Natural killer cell (primary cell): ENCODE measurements around the gene C21orf91. TPM values are rescaled to one million over a fixed set of nuclear protein-coding genes. Genes with fewer than 3 reads are reported as not detected.

Experiments
- ATAC-seq, 3 donors: fragments of 150-1000 bp in 2 of 3; fragments of 200-7000 bp in 1 of 3; cut with Tn5 transposase; 1 replicate in 1 of 3; 2 replicates in 2 of 3; pipeline ENCODE4 v1.10.0; 2021; ENCODE audit warnings: mild to moderate bottlenecking in 2 of 3, moderate library complexity in 2 of 3
- DNase-seq, 2 donors: peaks; one replicate each; pipeline versions ENCODE4 v3.0.0 to v3.0.0-alpha.2; 2013 to 2021; ENCODE audit warnings: mixed read lengths in 1 of 2
- H3K27ac ChIP-seq: one replicate; pipeline ENCODE4 v1.5.1; 2013; ENCODE audit warnings: mild to moderate bottlenecking, low read length
- H3K27me3 ChIP-seq: one replicate; pipeline ENCODE4 v1.6.1; 2013; ENCODE audit warnings: low read length; ENCODE audit not compliant: control insufficient read depth, insufficient read depth
- H3K36me3 ChIP-seq: one replicate; pipeline ENCODE4 v1.6.1; 2013; ENCODE audit warnings: low read length; ENCODE audit not compliant: control insufficient read depth, insufficient read depth
- H3K4me1 ChIP-seq: one replicate; pipeline ENCODE4 v1.6.1; 2013; ENCODE audit warnings: low read length; ENCODE audit not compliant: control insufficient read depth, insufficient read depth
- H3K4me3 ChIP-seq: one replicate; pipeline ENCODE4 v1.5.1; 2013; ENCODE audit warnings: low read length
- H3K9me3 ChIP-seq: one replicate; pipeline ENCODE4 v1.6.1; 2013; ENCODE audit warnings: low read length; ENCODE audit not compliant: control insufficient read depth, insufficient read depth
- H3K27ac Mint-ChIP-seq, 2 donors: one replicate each; pipeline ENCODE4 v1.8.0; 2022; ENCODE audit warnings: mild to moderate bottlenecking in 2 of 2, mixed read lengths in 2 of 2, moderate library complexity in 1 of 2
- H3K27me3 Mint-ChIP-seq, 2 donors: one replicate each; pipeline ENCODE4 v1.8.0; 2022; ENCODE audit warnings: low read depth in 2 of 2, mixed read lengths in 2 of 2
- H3K36me3 Mint-ChIP-seq: one replicate; pipeline ENCODE4 v1.8.0; 2022; ENCODE audit warnings: mixed read lengths
- H3K4me1 Mint-ChIP-seq, 2 donors: one replicate each; pipeline ENCODE4 v1.8.0; 2022; ENCODE audit warnings: mixed read lengths in 2 of 2
- H3K4me3 Mint-ChIP-seq: one replicate; pipeline ENCODE4 v1.8.0; 2022; ENCODE audit warnings: mild to moderate bottlenecking, moderate library complexity, mixed read lengths
- H3K9me3 Mint-ChIP-seq, 2 donors: one replicate each; pipeline ENCODE4 v1.8.0; 2022; ENCODE audit warnings: mixed read lengths in 2 of 2
- CTCF ChIP-seq: fragments of 200-600 bp; IDR thresholded peaks from one replicate; pipeline ENCODE4 v1.8.0; 2022; ENCODE audit warnings: antibody characterized with exemption
- WGBS: methylation state at CpG from one replicate; pipeline ENCODE4 v1.1.7; 2013; ENCODE audit warnings: missing lambda C conversion rate; ENCODE audit not compliant: insufficient coverage; 5-methylcytosine and 5-hydroxymethylcytosine counted together
- intact Hi-C: fragments of 100-400 bp; cut with micrococcal nuclease; formaldehyde crosslinking; loops from one replicate; pipeline ENCODE4 v1.14.2; 2022
- total RNA-seq, 4 donors: library from RNA; stranded (reverse); fragments of 120-200 nt in 1 of 4; gene quantifications; one replicate each; pipeline versions ENCODE4 v1.2.3 to v1.2.4, GENCODE V29; 2013 to 2022

C21orf91 gene
- total RNA-seq, 3 donors from 2014 or later (not counting 1 experiment from before 2014, with no cell fraction given): 40.9 to 59.4 (median 46.4) TPM

GRCh38 chr21:17818186-17819113 lies 706 bp downstream of the C21orf91 start:
- peak overlapping the region; percentile 92 for H3K4me3 Mint-ChIP-seq
- TF ChIP-seq CTCF: no peak
- peaks cover 10% of the 10 kb centered on the region for H3K4me1 ChIP-seq

GRCh38 chr21:17813353-17813752 lies 5.8 kb downstream of the C21orf91 start:
- intact Hi-C loops: loop anchor here (10.0 kb wide), 1 partner anchor 129 kb away; no protein-coding TSS in a partner anchor
- H3K27ac ChIP-seq: no peak overlapping the region
- peaks cover 37% of the 10 kb centered on the region for H3K36me3 Mint-ChIP-seq
- DNase-seq (no peak), ATAC-seq (no peak)
- no peak overlapping the region for H3K4me3 Mint-ChIP-seq
- H3K27me3 ChIP-seq: no peaks in the 10 kb centered on the region
- H3K4me1 Mint-ChIP-seq: peaks cover 51 to 54% of the 10 kb centered on the region in 2 donors
- peaks cover 0 to 3% of the 10 kb centered on the region in 2 donors for H3K9me3 Mint-ChIP-seq
- peaks cover 6% of the 10 kb centered on the region for H3K9me3 ChIP-seq
- H3K36me3 ChIP-seq: peaks cover 59% of the 10 kb centered on the region
- H3K4me1 ChIP-seq: peaks cover 6% of the 10 kb centered on the region
- H3K27ac Mint-ChIP-seq: peak overlapping the region; percentile 25 to 82
- H3K4me3 ChIP-seq: no peak overlapping the region
- WGBS: no CpG with 5 or more reads among the region's 2 CpGs
- TF ChIP-seq CTCF: no peak
- H3K27me3 Mint-ChIP-seq: no peaks in the 10 kb centered on the region

More at GRCh38 chr21:17818186-17819113, 706 bp downstream of the C21orf91 start:
- H3K4me3 ChIP-seq: peak overlapping the region; percentile 72
- no peaks in the 10 kb centered on the region for H3K9me3 Mint-ChIP-seq
- ATAC-seq: peak; percentile 8 to 19 (median 11)
- H3K27me3 Mint-ChIP-seq: no peaks in the 10 kb centered on the region
- WGBS: under 1% methylated on average over 56 of the region's 56 CpGs
- H3K27me3 ChIP-seq: no peaks in the 10 kb centered on the region
- H3K9me3 ChIP-seq: no peaks in the 10 kb centered on the region
- peak overlapping the region; percentile 87 to 99 for H3K27ac Mint-ChIP-seq
- intact Hi-C loops: loop anchor here (1.0 to 10.0 kb wide), 4 partner anchors 25 to 206 kb away; partner anchors contain the start of gene BTG3
- peaks cover 11% of the 10 kb centered on the region for H3K36me3 Mint-ChIP-seq
- DNase-seq: peak; percentile 41 to 73
- peak overlapping the region; percentile 91 for H3K27ac ChIP-seq
- peaks cover 16% of the 10 kb centered on the region for H3K36me3 ChIP-seq
- H3K4me1 Mint-ChIP-seq: peaks cover 41 to 45% of the 10 kb centered on the region in 2 donors

GRCh38 chr21:17805966-17806365 lies 13.2 kb downstream of the C21orf91 start:
- 91% methylated on average over 4 of the region's 4 CpGs for WGBS
- Mint-ChIP-seq H3K27ac (peak overlapping the region; percentile 39 to 47), H3K36me3 (peaks cover 27% of the 10 kb centered on the region), H3K9me3 (peaks cover 2 to 6% of the 10 kb centered on the region in 2 donors), H3K27me3 (no peaks in the 10 kb centered on the region), H3K4me3 (no peak overlapping the region), H3K4me1 (peaks cover 60 to 62% of the 10 kb centered on the region in 2 donors)
- Histone ChIP-seq H3K27ac (no peak overlapping the region), H3K4me1 (no peaks in the 10 kb centered on the region), H3K36me3 (peaks cover 42% of the 10 kb centered on the region), H3K4me3 (no peak overlapping the region), H3K27me3 (no peaks in the 10 kb centered on the region), H3K9me3 (peaks cover 12% of the 10 kb centered on the region)
- no peak for ATAC-seq
- no peak for TF ChIP-seq CTCF
- no peak for DNase-seq
- intact Hi-C loops: no loop called here
